Stimulated activated CD8-positive, alpha-beta memory T cell treated with anti-CD3 and anti-CD28 coated beads, Interleukin-4, amount 100 ng/mL, for 1 hour (primary cell): Measurements from ENCODE around the gene TLNRD1.
"Not testable (repeated sequence)": the region's sequence is repeated elsewhere in the genome, so short reads cannot be mapped to it uniquely, and the experiment has no call there.

Experiments used
- DNase-seq, 2 donors: peaks; one replicate each; pipeline ENCODE4 v3.0.0-alpha.2; 2020; ENCODE audit warnings: low read depth in 2 of 2, low spot score in 1 of 2

Gene TLNRD1

DNA sequence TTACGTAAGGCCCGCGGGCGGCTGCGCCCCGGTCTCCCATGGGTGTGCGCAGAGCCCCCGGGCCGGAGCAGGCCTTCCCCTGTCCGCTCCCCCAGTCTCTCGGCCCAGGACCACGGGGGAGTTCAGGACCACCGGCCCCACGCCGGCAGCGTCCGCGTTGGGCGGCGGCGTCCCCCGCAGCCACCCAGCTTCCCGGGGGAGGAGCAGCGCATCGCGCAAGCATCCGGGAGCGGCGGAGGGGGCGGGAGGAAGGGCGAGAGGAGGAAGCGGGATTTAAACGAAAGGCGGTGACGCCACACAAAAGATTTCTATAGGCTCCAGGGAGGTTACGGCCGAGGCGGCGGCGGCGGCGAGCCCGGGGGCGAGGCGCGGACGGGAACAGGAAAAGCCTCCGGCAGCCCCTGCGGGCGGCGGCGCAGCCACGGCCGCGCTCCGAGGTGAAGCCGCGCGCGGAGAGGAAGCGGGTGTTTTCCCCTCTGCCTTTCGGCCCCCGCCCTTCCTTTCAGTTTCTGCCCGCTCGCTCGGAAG lies at the start of gene TLNRD1:
Gene TLNRD1 (plus strand): TSS at position 300 of the 528 bp plus-strand sequence. CDS start 1,349 bp downstream, outside the sequence.
- DNase-seq: peak; percentile 53 to 62

GRCh38 chr15:80951941-80952340 lies 48.8 kb upstream of the TLNRD1 start:
- DNase-seq: no peak

GRCh38 chr15:80953001-80953952 lies 47.4 kb upstream of the TLNRD1 start:
- no peak for DNase-seq

GRCh38 chr15:80953953-80954778 lies 46.6 kb upstream of the TLNRD1 start:
- DNase-seq: no peak

DNA sequence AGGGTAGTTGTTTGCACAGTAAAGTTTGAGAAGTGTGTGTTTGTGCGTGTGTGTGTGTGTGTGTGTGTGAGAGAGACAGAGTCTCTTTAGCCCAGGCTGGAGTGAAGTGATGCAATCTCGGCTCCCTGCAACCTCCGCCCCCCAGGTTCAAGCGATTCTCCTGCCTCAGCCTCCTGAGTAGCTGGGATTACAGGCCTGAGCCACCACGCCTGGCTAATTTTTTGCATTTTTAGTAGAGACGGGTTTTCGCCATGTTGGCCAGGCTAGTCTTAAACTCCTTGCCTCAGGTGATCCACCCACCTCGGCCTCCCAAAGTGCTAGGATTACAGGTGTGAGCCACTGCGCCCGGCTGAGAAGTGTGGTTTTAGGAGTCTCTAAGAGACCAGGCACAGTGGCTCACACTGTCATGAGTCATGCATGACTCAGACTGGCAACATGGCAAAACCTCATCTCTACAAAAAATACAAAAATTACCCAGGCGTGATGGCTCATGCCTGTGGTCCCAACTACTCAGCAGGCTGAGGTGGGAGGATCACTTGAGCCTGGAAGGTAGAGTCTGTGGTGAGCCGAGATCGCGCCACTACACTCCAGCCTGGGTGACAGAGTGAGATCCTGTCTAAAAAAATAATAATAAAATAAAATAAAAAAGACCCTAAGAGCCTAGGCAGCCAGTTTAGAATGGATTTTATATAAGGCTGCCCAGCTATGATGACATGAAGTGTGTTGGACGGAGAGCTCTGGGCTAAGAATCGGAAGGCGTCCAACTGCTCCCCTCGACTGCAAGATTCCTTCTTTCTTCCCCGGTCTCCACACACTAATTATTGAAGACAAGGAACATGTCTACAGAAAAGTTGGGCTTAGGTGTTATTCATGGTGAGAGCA lies 44.9 kb upstream of the TLNRD1 start:
- peak in 1 of 2 donors; percentile 1 for DNase-seq

GRCh38 chr15:80957556-80957955 lies 43.2 kb upstream of the TLNRD1 start:
- no peak for DNase-seq

DNA sequence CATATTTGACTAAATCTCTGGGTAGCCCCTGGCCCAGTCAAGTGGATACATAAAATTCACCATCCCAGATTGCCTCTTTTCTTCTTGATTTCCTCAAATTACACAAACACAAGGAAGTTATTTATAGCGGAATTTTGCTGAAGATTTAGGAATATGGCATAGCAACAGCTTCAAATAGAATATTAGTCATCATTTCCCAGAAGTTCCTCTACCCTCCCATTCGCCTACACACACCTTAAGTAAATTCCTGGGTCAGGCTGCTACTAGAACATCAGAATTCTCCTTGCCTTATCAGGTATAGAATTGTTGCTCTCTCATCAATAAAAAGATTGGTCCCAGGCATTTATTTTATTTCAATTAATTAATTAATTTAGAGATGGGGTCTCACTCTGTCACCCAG lies 42.7 kb upstream of the TLNRD1 start:
- DNase-seq: no peak

- DNase-seq: no peak
These were observed 41.8 kb upstream of the TLNRD1 start for GRCh38 chr15:80958818-80959495.

GRCh38 chr15:80965454-80965853 lies 35.3 kb upstream of the TLNRD1 start:
- not testable (repeated sequence) for DNase-seq

- no peak for DNase-seq
These were observed 34.1 kb upstream of the TLNRD1 start for GRCh38 chr15:80966431-80967197.

- no peak for DNase-seq
These were observed 33.3 kb upstream of the TLNRD1 start for GRCh38 chr15:80967451-80967850.

DNA sequence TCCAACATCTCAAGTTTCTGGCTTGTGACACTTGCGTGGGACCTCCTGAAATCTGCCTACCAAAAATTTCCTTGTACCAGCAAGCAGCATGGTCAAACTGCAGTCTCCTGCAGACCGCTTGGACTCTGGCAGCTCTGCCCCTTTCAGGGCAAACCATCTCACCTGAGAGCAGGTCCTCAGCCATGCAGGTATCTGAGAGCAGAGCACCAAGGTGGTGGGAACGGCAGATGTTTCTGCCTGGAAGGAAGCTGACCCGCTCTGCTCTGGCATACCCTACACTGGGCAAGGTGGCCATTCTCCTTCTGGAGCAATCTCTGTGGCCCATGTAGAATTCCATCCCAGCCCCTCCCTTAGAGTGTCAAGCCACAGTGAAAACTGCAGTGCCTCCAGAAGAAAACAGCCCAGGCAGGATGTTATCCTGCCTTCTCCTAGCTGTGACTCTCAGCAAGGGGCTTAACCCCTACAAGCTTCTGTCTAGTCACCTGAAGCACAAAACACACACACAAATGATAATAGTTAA lies 32.7 kb upstream of the TLNRD1 start:
- DNase-seq: no peak

- DNase-seq: no peak
These were observed 31.4 kb upstream of the TLNRD1 start for GRCh38 chr15:80969316-80969715.

DNA sequence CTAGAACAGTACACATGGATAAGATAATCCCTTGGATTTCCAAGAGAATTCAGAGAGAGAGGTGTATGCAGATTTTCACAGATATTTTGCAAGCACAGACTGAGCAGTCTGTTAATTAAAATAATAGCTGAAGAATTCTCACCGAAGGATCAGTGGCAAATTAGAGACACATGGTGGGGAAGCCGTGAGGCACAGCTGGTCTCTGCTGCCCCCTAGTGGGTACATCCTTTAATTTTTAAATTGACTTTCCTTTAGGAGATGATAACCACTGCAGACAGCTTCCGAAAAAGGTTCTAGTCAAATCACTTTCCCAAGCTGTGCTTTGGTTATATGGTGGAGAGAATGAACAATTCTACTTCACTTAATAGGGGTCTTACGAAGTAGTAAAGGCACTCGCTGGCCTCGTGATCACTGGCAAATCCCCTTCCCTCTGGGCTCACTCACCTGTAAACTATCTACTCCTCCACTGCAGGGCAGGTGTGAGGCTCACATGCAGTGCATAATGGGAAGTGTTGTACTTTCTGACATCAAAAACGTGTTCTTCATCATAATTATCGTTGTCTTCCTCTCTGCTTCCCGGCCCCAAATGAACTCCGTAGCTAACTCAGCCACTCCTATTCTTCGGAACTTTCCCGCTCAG lies 30.6 kb upstream of the TLNRD1 start:
- peak; percentile 31 to 40 for DNase-seq

DNA sequence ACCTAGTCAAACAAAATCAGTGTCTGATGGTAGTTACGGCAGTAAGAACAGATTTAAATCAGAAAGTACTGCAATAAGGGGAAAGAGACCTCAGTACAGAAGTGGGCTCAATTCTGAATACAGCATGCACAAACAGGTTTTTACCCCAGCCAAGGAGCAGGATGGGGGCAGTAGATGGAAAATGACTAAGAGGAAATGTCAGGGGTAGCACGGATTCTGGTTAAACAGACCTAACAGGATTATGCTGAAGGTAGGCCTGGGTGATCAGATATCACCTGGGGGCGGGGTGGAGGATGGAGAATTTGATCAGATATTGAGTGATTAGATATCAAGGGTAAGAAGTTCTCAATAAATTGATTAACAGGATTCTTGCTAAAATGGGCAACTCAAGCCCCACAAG lies 30.1 kb upstream of the TLNRD1 start:
- DNase-seq: no peak

GRCh38 chr15:80971143-80971542 lies 29.6 kb upstream of the TLNRD1 start:
- no peak for DNase-seq

DNA sequence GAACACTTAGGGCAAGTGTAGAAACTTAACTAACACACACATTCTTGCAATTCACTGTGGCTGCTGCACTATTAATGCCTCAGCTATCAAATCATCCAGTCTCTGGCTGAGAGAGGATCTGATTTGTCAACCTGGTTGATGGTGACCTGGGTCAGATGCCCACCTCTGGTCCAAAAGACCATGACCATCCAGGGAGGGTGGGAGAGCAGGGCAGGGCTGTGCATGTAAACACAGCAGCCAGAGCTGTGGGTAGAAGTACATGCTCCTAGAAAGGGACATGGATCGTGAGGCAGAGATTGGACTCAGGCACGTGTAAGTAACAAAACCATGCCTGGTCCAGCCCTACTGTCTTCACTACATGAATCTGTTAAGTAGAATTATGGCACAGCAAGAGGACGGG lies 28.4 kb upstream of the TLNRD1 start:
- no peak for DNase-seq

- DNase-seq: no peak
These were observed 25.8 kb upstream of the TLNRD1 start for GRCh38 chr15:80974914-80975313.

DNA sequence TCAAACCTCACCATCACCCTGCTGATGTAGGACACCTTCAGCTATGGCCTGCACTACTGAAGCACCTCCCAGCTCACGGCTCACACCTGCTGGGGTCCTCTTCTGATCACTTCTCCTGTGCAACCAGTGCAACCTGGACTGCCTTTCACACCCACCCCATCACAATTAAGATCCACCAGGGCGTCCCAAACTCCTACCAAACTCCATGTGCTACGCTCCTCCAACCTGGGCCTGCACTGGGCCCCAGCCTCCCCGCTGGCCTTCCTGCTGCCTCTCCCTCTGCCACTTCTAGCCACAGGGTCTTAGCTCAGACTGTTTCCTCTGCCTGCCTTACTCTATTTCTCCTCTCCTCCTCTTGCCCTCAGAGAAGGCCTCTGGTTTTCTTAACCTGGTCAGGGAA lies 23.9 kb upstream of the TLNRD1 start:
- no peak for DNase-seq
